H1 (cell line): ENCODE measurements around the gene CRYBG1.

Experiments used
- CREB1 ChIP-seq: IDR thresholded peaks from 2 replicates; pipeline ENCODE4 v1.6.1; 2012; ENCODE audit warnings: inconsistent platforms
- CTCF ChIP-seq, 3 experiments: IDR thresholded peaks; 1 replicate in 2 of 3; 2 replicates in 1 of 3; pipeline versions ENCODE4 v1.5.1 to v1.6.1; 2011; ENCODE audit warnings: low read length in 3 of 3, mild to moderate bottlenecking in 3 of 3, inconsistent platforms in 2 of 3, low read depth in 1 of 3, moderate library complexity in 1 of 3; ENCODE audit not compliant: insufficient read depth in 1 of 3; ENCODE audit errors: control extremely low read depth in 1 of 3
- EGR1 ChIP-seq: IDR thresholded peaks from 2 replicates; pipeline ENCODE4 v1.6.1; 2011; ENCODE audit warnings: low read depth, low read length, borderline replicate concordance
- EP300 ChIP-seq, 2 experiments: IDR thresholded peaks; 1 replicate in 1 of 2; 2 replicates in 1 of 2; pipeline ENCODE4 v1.6.1; 2011 to 2012; ENCODE audit warnings: low read depth in 2 of 2, low read length in 2 of 2, mild to moderate bottlenecking in 2 of 2, borderline replicate concordance in 1 of 2, inconsistent platforms in 1 of 2, moderate library complexity in 1 of 2
- EZH2 ChIP-seq: fragments of 200-600 bp; sonication (generic); IDR thresholded peaks from 2 replicates; pipeline ENCODE4 v1.7.1; 2012; ENCODE audit warnings: low read depth, mild to moderate bottlenecking, moderate library complexity, low read length, inconsistent platforms; ENCODE audit not compliant: severe bottlenecking
- FOSL1 ChIP-seq: IDR thresholded peaks from 2 replicates; pipeline ENCODE4 v1.6.1; 2011; ENCODE audit warnings: mild to moderate bottlenecking, low read depth, low read length, moderate library complexity; ENCODE audit not compliant: insufficient read depth
- HDAC2 ChIP-seq, 2 experiments: fragments of 300-600 bp in 1 of 2; sonication (generic) in 1 of 2; IDR thresholded peaks; 2 replicates each; pipeline ENCODE4 v1.6.1; 2011 to 2012; ENCODE audit warnings: low read depth in 2 of 2, low read length in 2 of 2, mild to moderate bottlenecking in 2 of 2, moderate library complexity in 2 of 2, borderline replicate concordance in 1 of 2, inconsistent platforms in 1 of 2
- JUND ChIP-seq: IDR thresholded peaks from 2 replicates; pipeline ENCODE4 v1.6.1; 2011; ENCODE audit warnings: mild to moderate bottlenecking, improper control_type of control experiment, low read length
- NRF1 ChIP-seq: IDR thresholded peaks from 2 replicates; pipeline ENCODE4 v1.6.1; 2011; ENCODE audit warnings: mild to moderate bottlenecking, low read depth, low read length, improper control_type of control experiment
- POLR2AphosphoS5 ChIP-seq: IDR thresholded peaks from 2 replicates; pipeline ENCODE4 v1.6.1; 2011; ENCODE audit warnings: low read depth, low read length
- SP1 ChIP-seq: IDR thresholded peaks from 2 replicates; pipeline ENCODE4 v1.6.1; 2011; ENCODE audit warnings: low read depth, low read length
- TBP ChIP-seq: IDR thresholded peaks from 2 replicates; pipeline ENCODE4 v1.6.1; 2011; ENCODE audit warnings: low read depth, low read length, improper control_type of control experiment
- YY1 ChIP-seq: IDR thresholded peaks from 2 replicates; pipeline ENCODE4 v1.6.1; 2011; ENCODE audit warnings: low read depth, mild to moderate bottlenecking, low read length

- TF ChIP-seq TBP: no peak
- no peak for TF ChIP-seq FOSL1
- TF ChIP-seq EP300 (IDR thresholded peaks at IDR 0.05; ENCODE audit: borderline replicate concordance in 1 of 2, low read depth in 2 of 2, low read length in 2 of 2): no peak
- TF ChIP-seq NRF1: no peak
- no peak for TF ChIP-seq EGR1
- no peak for TF ChIP-seq CTCF (IDR thresholded peaks at IDR 0.05; ENCODE audit: control extremely low read depth in 1 of 3, insufficient read depth in 1 of 3, low read depth in 1 of 3, low read length in 3 of 3)
- TF ChIP-seq CREB1: no peak
- TF ChIP-seq SP1: no peak
- TF ChIP-seq EZH2: no peak
- no peak for TF ChIP-seq JUND
- no peak for TF ChIP-seq POLR2AphosphoS5
- TF ChIP-seq HDAC2 (IDR thresholded peaks at IDR 0.05; ENCODE audit: borderline replicate concordance in 1 of 2, low read depth in 2 of 2, low read length in 2 of 2): no peak
- no peak for TF ChIP-seq YY1
Observed at GRCh38 chr6:106475284-106475683, 114.8 kb downstream of the CRYBG1 start.
